Prostate gland (tissue), 2 donors: ENCODE results near the gene AFMID. TPM values are rescaled to one million over a fixed set of nuclear protein-coding genes. Genes with fewer than 3 reads are reported as not detected.
A peak's percentile ranks its signal among the peaks of the same experiment; 100 is the strongest.

Experiments used
- DNase-seq: peaks from one replicate; pipeline ENCODE4 v3.0.0-alpha.2; 2019; ENCODE audit warnings: low spot score
- H3K27ac ChIP-seq, 2 donors: fragments of 200-600 bp; sonication (generic); 2 replicates each; pipeline ENCODE4 v1.5.1; 2017 to 2019
- H3K27me3 ChIP-seq: fragments of 200-600 bp; sonication (generic); replicated peaks from 2 replicates; pipeline ENCODE4 v1.5.1; 2019; ENCODE audit not compliant: insufficient read depth
- H3K36me3 ChIP-seq, 2 donors: fragments of 200-600 bp; sonication (generic); 1 replicate in 1 of 2; 2 replicates in 1 of 2; pipeline versions ENCODE4 v1.5.1 to v1.8.1; 2017 to 2019
- H3K4me1 ChIP-seq: fragments of 200-600 bp; sonication (generic); replicated peaks from 2 replicates; pipeline ENCODE4 v1.5.1; 2019
- H3K4me3 ChIP-seq, 2 donors: fragments of 200-600 bp; sonication (generic); 2 replicates each; pipeline ENCODE4 v1.5.1; 2017 to 2019
- H3K9me3 ChIP-seq: fragments of 200-600 bp; sonication (generic); 2 replicates; pipeline ENCODE4 v1.5.1; 2017
- CTCF ChIP-seq, 4 experiments: fragments of 200-600 bp in 2 of 4; fragments of 450-650 bp in 2 of 4; sonication (generic) in 2 of 4; IDR thresholded peaks; 1 replicate in 3 of 4; 2 replicates in 1 of 4; pipeline ENCODE4 v1.5.1; 2016 to 2019; ENCODE audit warnings: antibody characterized with exemption in 4 of 4, mild to moderate bottlenecking in 2 of 4, moderate library complexity in 2 of 4
- POLR2A ChIP-seq: fragments of 450-650 bp; IDR thresholded peaks from one replicate; pipeline ENCODE4 v1.6.1; 2016; ENCODE audit warnings: antibody characterized with exemption, mild to moderate bottlenecking
- POLR2AphosphoS5 ChIP-seq: sonication (generic); formaldehyde crosslinking; IDR thresholded peaks from one replicate; pipeline ENCODE4 v1.6.1; 2017; ENCODE audit warnings: antibody characterized with exemption
- WGBS: methylation state at CpG from one replicate; pipeline ENCODE4 v1.1.5; 2018; 5-methylcytosine and 5-hydroxymethylcytosine counted together
- intact Hi-C: fragments of 100-400 bp; cut with DNase I; formaldehyde crosslinking; loops from one replicate; pipeline ENCODE4 v1.14.2; 2022
- total RNA-seq, 2 donors: library from RNA; depleted of rRNA; stranded (reverse); fragments of >200 nt; gene quantifications; one replicate each; pipeline ENCODE4 v1.1.0, GENCODE V29; 2016

Gene AFMID
- total RNA-seq, 2 donors from 2014 or later, result 116 to 122 TPM

- no peak overlapping the region for H3K27ac ChIP-seq
- 81% methylated on average over 16 of the region's 16 CpGs for WGBS
- intact Hi-C loops, result no loop called here
- no peaks in the 10 kb centered on the region for H3K4me1 ChIP-seq
- H3K4me3 ChIP-seq, result no peak overlapping the region
- no peak for DNase-seq
- H3K27me3 ChIP-seq, result no peaks in the 10 kb centered on the region
- no peaks in the 10 kb centered on the region for H3K9me3 ChIP-seq
- no peak for TF ChIP-seq POLR2AphosphoS5
- TF ChIP-seq CTCF (IDR thresholded peaks at IDR 0.05), result no peak
- no peak for TF ChIP-seq POLR2A
- H3K36me3 ChIP-seq, result no peaks in the 10 kb centered on the region
Measured at GRCh38 chr17:78249074-78249817, 62.1 kb downstream of the AFMID start.

GRCh38 chr17:78249818-78250806 lies 63.0 kb downstream of the AFMID start:
- H3K4me1 ChIP-seq, result no peaks in the 10 kb centered on the region
- TF ChIP-seq CTCF (IDR thresholded peaks at IDR 0.05), result no peak
- TF ChIP-seq POLR2A, result no peak
- TF ChIP-seq POLR2AphosphoS5, result no peak
- H3K27me3 ChIP-seq, result no peaks in the 10 kb centered on the region
- H3K36me3 ChIP-seq, result no peaks in the 10 kb centered on the region
- H3K9me3 ChIP-seq, result no peaks in the 10 kb centered on the region
- no peak for DNase-seq
- H3K4me3 ChIP-seq, result no peak overlapping the region
- 75% methylated on average over 19 of the region's 20 CpGs for WGBS
- no peak overlapping the region for H3K27ac ChIP-seq
- intact Hi-C loops, result loop anchor here (2.0 to 5.0 kb wide), 3 partner anchors 138 to 228 kb away; no protein-coding TSS in a partner anchor

GRCh38 chr17:78250891-78251772 lies 64.0 kb downstream of the AFMID start:
- DNase-seq, result peak; percentile 77
- 11% methylated on average over 23 of the region's 27 CpGs for WGBS
- intact Hi-C loops, result loop anchor here (2.0 to 5.0 kb wide), 3 partner anchors 139 to 229 kb away; no protein-coding TSS in a partner anchor
- no peak for TF ChIP-seq POLR2A
- TF ChIP-seq CTCF (IDR thresholded peaks at IDR 0.05), result peak; percentile 95 to 100 (median 99)
- peak; percentile 86 for TF ChIP-seq POLR2AphosphoS5
- H3K4me1 ChIP-seq, result no peaks in the 10 kb centered on the region
- no peaks in the 10 kb centered on the region for H3K36me3 ChIP-seq
- no peak overlapping the region for H3K4me3 ChIP-seq
- no peaks in the 10 kb centered on the region for H3K27me3 ChIP-seq
- H3K9me3 ChIP-seq, result no peaks in the 10 kb centered on the region
- H3K27ac ChIP-seq, result peak overlapping the region in 1 of 2 donors; percentile 48

GRCh38 chr17:78251773-78252103 lies 64.6 kb downstream of the AFMID start:
- intact Hi-C loops, result loop anchor here (2.0 to 5.0 kb wide), 3 partner anchors 139 to 229 kb away; no protein-coding TSS in a partner anchor
- Histone ChIP-seq H3K36me3 (no peaks in the 10 kb centered on the region), H3K9me3 (no peaks in the 10 kb centered on the region), H3K4me3 (no peak overlapping the region), H3K27me3 (no peaks in the 10 kb centered on the region), H3K27ac (peak overlapping the region in 1 of 2 donors; percentile 48), H3K4me1 (no peaks in the 10 kb centered on the region)
- TF ChIP-seq CTCF (IDR thresholded peaks at IDR 0.05), result no peak
- TF ChIP-seq POLR2A, result no peak
- TF ChIP-seq POLR2AphosphoS5, result no peak
- WGBS, result 47% methylated on average over 6 of the region's 6 CpGs
- DNase-seq, result no peak
